Measurements from ENCODE around the gene PDE2A.

PDE2A gene

GRCh38 chr11:72585762-72586311 is 88.4 kb downstream of the PDE2A start:
- DNase-seq (ENCODE audit: low read depth, low spot score): peak; percentile 60
- no peak overlapping the region for H3K4me3 ChIP-seq (ENCODE audit: low read length)

GRCh38 chr11:72584939-72585597 is 89.2 kb downstream of the PDE2A start:
- no peak for DNase-seq (ENCODE audit: low read depth, low spot score)
- no peak overlapping the region for H3K4me3 ChIP-seq (ENCODE audit: low read length)

- no peak overlapping the region for H3K4me3 ChIP-seq (ENCODE audit: low read length)
- DNase-seq (ENCODE audit: low read depth, low spot score): no peak
Measured at GRCh38 chr11:72584293-72584938, 89.8 kb downstream of the PDE2A start.

- no peak overlapping the region for H3K4me3 ChIP-seq (ENCODE audit: low read length)
- DNase-seq (ENCODE audit: low read depth, low spot score): no peak
Measured at GRCh38 chr11:72583616-72584292, 90.5 kb downstream of the PDE2A start.

- H3K4me3 ChIP-seq (ENCODE audit: low read length): no peak overlapping the region
- no peak for DNase-seq (ENCODE audit: low read depth, low spot score)
Measured at GRCh38 chr11:72583177-72583553, 91.1 kb downstream of the PDE2A start.

- DNase-seq (ENCODE audit: low read depth, low spot score): no peak
- H3K4me3 ChIP-seq (ENCODE audit: low read length): no peak overlapping the region
Measured at GRCh38 chr11:72582206-72583176, 91.7 kb downstream of the PDE2A start.

GRCh38 chr11:72581067-72581466 is 93.2 kb downstream of the PDE2A start:
- DNase-seq (ENCODE audit: low read depth, low spot score): no peak
- no peak overlapping the region for H3K4me3 ChIP-seq (ENCODE audit: low read length)

GRCh38 chr11:72580642-72580950 is 93.6 kb downstream of the PDE2A start:
- DNase-seq (ENCODE audit: low read depth, low spot score): no peak
- H3K4me3 ChIP-seq (ENCODE audit: low read length): no peak overlapping the region

GRCh38 chr11:72579816-72580641 is 94.2 kb downstream of the PDE2A start:
- H3K4me3 ChIP-seq (ENCODE audit: low read length): no peak overlapping the region
- no peak for DNase-seq (ENCODE audit: low read depth, low spot score)

- no peak for DNase-seq (ENCODE audit: low read depth, low spot score)
Measured at GRCh38 chr11:72578991-72579815, 95.0 kb downstream of the PDE2A start.

GRCh38 chr11:72578566-72578965 is 95.7 kb downstream of the PDE2A start:
- H3K4me3 ChIP-seq (ENCODE audit: low read length): no peak overlapping the region
- no peak for DNase-seq (ENCODE audit: low read depth, low spot score)

More at GRCh38 chr11:72578991-72579815, 95.0 kb downstream of the PDE2A start:
- no peak overlapping the region for H3K4me3 ChIP-seq (ENCODE audit: low read length)

- H3K4me3 ChIP-seq (ENCODE audit: low read length): no peak overlapping the region
- no peak for DNase-seq (ENCODE audit: low read depth, low spot score)
Measured at GRCh38 chr11:72578051-72578450, 96.2 kb downstream of the PDE2A start.

- no peak for DNase-seq (ENCODE audit: low read depth, low spot score)
- no peak overlapping the region for H3K4me3 ChIP-seq (ENCODE audit: low read length)
Measured at GRCh38 chr11:72577271-72577721, 96.9 kb downstream of the PDE2A start.

GRCh38 chr11:72576661-72577060 is 97.6 kb downstream of the PDE2A start:
- DNase-seq (ENCODE audit: low read depth, low spot score): no peak
- no peak overlapping the region for H3K4me3 ChIP-seq (ENCODE audit: low read length)

- no peak for DNase-seq (ENCODE audit: low read depth, low spot score)
- H3K4me3 ChIP-seq (ENCODE audit: low read length): no peak overlapping the region
Measured at GRCh38 chr11:72576243-72576595, 98.0 kb downstream of the PDE2A start.

- no peak for DNase-seq (ENCODE audit: low read depth, low spot score)
- no peak overlapping the region for H3K4me3 ChIP-seq (ENCODE audit: low read length)
Measured at GRCh38 chr11:72575533-72576242, 98.5 kb downstream of the PDE2A start.
